NCI-H2196 (cell line): ENCODE data around the gene TRPM3.

ENCODE experiments used
- DNase-seq: peaks from one replicate; lab custom pipeline; 2025; ENCODE audit not compliant: unreplicated experiment; lab: John Stamatoyannopoulos, UW

The TRPM3 gene

DNA sequence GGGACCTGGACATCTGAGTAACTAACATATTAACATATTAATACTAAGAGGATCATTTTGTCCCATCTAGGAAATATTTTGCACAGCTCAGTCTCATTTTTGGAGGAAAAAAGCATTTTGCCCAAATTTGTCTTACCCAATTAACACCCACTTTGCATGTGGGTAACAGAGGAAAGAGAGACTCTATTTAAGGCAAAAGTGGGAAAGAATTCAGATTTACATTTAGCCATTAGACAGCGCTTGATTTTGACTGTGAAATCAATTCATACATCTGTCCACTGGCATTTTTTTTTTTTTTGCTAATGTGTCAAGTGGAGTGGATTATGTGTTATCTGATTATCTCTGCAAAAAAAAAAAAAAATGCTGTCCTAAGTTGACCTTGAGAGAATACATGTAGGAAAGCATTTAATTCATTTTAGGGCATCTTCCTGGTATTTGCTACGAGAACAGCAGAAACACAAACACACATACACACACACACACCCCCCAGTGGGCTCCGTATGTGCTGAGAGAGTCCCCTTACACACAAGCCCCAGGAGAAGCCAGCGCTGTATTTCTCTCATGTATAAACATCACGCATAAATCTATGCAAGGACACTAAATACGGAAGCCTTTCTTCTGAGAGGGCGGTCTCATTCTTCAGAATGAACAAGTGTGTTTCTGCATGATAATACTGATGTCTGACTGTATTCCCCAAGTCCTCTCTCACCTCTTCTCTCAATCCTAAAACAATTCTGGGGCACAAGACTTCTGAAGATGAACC lies 505.0 kb downstream of the TRPM3 start:
- no peak for DNase-seq

DNA sequence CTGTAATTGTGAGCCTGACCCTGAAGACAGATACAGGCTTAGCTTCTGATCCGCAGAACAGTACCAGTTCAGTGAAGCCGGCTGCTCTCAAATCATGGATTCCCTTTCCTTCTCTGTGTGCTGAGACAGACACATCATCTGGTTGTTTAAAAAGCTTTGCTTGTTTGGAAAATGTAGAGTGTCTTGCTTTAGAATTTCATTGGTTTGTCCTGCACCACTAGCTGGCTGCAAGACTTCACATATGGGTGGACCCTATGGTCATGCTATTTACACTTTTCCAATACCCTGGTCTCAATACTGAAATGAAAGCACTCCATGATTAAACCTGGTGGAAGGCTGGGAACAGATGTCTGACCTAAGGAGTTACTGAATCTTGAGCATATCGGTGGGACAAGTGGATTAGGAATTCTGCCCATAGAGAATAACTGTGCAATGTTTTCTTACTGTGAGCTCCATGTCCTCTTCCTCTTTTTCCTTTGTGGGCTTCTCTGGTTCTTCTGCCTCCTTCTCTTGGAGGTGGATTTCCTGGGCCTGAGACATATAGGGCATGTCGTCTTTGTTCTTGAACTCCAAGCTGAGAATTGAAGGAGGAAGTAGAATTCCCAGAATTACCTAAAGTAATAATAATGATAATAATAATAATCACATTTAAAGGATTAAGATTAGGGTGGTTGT lies 505.8 kb downstream of the TRPM3 start:
- DNase-seq = no peak

DNA sequence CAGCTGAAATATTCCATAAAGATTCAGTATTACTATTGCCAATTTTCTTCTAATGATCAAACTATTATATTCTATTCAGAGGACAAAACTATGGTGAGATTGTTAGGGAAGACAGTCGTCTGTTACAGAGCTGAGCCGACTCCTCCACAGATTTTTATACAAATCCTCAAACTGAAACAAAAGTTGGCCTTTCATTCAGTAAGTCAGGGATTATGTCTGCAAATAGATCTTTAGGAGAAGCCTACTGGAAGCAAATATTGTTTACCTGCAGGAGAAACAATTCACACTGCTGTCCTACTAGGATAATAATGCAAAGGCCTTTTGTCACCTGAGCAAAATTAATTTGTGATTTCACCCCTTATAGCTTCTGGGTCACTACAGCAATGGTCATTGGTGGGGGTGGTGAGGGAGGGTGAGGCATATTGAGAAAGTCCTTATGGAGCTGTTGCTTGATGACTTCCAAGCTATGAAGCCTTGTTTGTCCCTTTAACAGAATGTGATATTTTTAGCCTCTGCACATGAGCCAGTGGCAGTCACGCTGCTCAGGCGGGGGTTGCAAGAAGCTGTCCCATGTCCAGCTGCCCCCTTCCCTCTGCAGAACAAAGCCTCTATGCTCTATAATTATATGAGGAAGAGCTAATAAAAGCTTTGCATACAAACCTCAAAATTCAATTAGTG lies 506.5 kb downstream of the TRPM3 start:
- DNase-seq = no peak

GRCh38 chr9:70613024-70613768 lies 508.2 kb downstream of the TRPM3 start:
- DNase-seq = no peak

GRCh38 chr9:70610287-70610644 lies 511.2 kb downstream of the TRPM3 start:
- no peak for DNase-seq

DNA sequence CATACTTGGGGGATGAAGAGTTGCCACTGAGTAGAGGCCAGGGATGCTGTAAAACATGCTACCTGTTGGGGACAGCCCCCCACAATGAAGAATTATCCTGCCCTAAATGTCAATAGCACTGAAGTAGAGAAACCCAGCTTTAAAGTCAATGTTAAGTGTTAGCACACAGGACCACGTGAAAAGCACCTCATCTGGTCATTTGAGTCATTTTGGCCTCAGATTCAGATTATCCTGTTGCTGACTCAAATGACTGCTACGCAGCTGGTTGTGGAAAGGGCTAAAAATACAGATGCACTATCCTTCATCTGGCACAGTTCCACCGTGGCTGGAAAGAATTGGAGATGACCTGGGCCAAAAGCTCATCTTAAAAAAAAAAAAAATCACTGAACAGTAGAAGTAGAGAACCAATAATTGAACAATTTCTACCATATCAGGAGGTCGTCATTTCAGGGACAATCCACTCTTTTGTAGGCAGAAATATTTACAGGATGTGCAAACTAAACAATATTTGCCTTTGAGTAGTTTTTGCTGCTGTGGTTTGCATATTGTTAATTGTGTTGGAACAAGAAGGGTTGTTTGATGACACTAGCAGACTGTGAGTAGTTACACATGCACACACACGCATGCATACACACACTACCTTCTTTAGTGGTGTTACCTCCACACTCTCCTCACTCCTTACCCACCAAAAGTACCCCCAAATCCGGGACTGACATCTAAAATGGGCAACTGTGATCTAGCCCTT lies 511.7 kb downstream of the TRPM3 start:
- DNase-seq = no peak

- DNase-seq = no peak
Observed at GRCh38 chr9:70609011-70609410, 512.4 kb downstream of the TRPM3 start.

DNA sequence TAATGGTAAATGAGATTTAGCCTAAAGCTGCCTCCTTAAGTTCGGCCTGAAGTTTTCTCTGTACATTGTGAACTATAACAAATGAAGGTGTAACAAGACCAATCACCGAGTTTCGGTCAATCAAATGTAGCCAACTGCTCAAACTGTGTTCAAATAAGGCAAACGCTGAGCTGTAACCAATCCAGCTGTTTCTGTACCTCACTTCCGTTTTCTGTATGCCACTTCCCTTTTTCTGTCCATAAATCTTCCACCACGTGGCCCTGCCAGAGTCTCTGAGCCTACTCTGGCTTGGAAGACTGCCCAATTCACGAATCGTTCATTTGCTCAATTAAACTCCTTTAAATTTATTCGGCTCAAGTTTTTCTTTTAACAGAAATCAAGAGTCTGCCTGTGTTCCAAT lies 513.5 kb downstream of the TRPM3 start:
- DNase-seq = no peak

- DNase-seq = no peak
Observed at GRCh38 chr9:70607329-70607728, 514.1 kb downstream of the TRPM3 start.

DNA sequence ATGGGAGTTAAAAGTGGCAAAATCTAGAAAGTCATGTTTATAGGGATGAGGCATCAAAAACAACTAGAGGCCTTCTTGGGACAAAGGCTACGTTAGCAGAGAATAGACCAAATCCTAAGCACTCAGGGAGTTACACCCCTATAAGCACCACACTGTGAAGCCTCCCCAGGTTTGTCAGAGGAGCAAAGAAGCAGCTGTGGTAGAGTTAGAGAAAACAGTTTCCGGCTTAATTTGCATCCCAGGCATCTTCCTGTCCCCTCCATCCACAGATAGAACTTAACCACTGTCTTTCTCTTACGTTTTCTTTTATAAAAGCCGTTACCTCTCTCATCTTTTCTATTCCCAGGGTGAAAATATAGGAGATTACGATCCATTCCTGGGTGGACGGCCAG lies 518.4 kb downstream of the TRPM3 start:
- no peak for DNase-seq

DNA sequence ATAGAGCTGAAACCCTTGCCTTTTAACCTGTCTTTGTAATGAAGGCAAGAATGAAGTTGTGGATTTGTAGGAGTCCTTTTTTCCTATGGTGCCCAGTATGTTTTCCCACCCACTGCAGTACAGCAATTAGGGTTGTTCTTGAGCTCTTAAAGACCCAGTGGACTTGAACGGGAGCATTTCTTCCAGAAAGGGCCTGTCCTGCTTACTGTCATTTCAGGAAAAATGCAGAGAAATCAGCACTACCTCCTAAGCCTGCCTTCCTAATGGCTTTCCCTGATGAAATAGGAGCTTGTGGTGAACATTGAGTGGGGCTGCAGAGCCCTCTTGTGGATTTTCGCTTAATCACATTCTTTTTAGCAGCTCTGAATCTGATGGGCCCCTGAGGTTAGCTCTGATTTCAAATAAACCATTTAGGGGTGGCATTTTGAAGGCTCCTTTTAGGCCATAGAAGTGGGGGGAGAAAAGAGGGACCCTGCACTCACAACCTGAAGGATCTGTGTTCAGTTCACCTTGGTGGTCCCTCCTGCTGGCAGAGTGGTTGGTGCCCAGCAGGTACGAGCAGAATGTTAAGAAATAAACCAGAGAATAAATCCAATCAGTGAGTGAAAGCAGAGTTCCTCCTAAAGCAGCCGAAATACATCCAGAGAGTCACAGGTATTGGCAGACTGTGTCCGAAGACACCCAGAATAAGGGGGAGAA lies 519.0 kb downstream of the TRPM3 start:
- DNase-seq = peak; percentile 71

GRCh38 chr9:70601000-70601951 lies 520.1 kb downstream of the TRPM3 start:
- DNase-seq = peak; percentile 90

- DNase-seq = no peak
Observed at GRCh38 chr9:70600506-70600905, 520.9 kb downstream of the TRPM3 start.

- DNase-seq = no peak
Observed at GRCh38 chr9:70597886-70598285, 523.5 kb downstream of the TRPM3 start.

DNA sequence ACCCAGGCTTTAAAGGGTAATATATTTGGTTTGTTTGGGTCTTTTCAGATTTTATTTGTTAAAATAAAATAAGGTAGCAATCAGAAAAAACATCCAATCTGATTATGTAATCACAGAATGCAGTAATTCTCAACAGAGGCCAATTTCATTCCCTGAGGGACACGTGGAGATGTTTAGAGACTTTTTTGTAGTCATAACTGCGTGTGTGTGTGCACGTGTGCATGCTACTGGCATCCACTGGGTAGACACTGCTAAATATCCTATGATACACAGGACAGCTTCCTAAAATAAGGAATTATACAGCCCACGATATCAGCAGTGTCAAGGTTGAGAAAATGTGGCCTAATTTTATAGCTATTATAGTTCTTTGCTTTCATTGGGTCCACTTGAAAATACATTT lies 526.2 kb downstream of the TRPM3 start:
- no peak for DNase-seq

DNA sequence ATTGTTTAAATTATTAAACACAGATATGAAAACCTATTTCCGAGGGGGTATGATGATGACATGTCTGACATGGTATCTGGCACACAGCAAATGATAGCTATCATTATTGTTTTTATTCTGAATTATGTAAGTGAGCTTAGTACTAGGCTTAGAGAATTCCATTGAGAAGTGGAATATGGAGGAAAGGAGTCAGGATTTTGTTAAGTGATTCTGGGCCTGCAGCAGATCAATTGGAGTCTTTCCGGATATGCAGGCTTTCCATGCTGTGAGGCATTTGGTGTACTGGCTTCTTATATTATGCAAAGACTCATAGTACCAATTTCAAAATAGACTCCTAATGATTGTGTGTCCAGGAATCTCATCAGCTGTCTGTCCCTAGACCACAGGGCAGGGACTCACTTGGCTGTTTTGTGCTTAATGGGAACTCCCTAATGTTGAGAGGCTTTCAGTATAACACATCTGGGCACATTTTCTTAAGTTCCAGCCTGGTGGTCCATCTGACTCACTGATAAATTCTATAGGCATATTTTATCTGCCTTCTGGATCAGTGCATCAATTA lies 527.0 kb downstream of the TRPM3 start:
- DNase-seq = no peak

- no peak for DNase-seq
Observed at GRCh38 chr9:70593241-70593640, 528.2 kb downstream of the TRPM3 start.

- DNase-seq = no peak
Observed at GRCh38 chr9:70590315-70590677, 531.1 kb downstream of the TRPM3 start.
